ENCODE measurements around the gene PLEKHA5.

GRCh38 chr12:19139615-19140194, 10.2 kb downstream of the PLEKHA5 start:
- TF ChIP-seq CTCF (IDR thresholded peaks at IDR 0.05): no peak
- no peak for TF ChIP-seq REST (IDR thresholded peaks at IDR 0.05; ENCODE audit: insufficient read depth in 1 of 2, low read depth in 2 of 2, low read length in 1 of 2)
- TF ChIP-seq TCF7L2 (IDR thresholded peaks at IDR 0.05; ENCODE audit: low read depth, low read length): no peak
- TF ChIP-seq SIN3A (IDR thresholded peaks at IDR 0.05; ENCODE audit: borderline replicate concordance, insufficient read depth, low read depth, low read length): no peak
